ENCODE data around the gene ACVR2B. TPM values are rescaled to one million over a fixed set of nuclear protein-coding genes. Genes with fewer than 3 reads are reported as not detected.

ACVR2B gene
- total and polyA plus RNA-seq, 2 experiments from 2014 or later, result 27.9 to 98.7 TPM

DNA sequence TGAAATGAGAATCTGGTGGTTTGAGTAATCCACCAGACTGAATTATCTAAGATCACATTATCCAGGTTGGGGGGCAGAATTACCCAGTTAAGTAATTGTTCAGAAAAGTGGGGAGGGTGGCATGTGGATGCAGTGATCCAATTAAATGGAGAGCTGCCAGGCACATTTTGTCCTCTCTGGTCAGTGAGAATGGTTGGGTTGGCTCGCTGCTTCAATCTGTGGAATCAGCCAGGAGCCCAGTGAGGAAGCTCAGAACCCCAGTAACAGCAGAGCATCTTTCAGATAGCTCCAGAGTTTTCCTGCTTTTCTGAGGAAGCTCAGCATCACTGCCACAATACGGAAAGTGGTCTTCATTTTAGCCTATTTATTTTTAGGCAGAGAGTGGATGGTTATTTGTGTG lies 36.1 kb downstream of the ACVR2B start (continued):
- TF ChIP-seq, protein P1, sequence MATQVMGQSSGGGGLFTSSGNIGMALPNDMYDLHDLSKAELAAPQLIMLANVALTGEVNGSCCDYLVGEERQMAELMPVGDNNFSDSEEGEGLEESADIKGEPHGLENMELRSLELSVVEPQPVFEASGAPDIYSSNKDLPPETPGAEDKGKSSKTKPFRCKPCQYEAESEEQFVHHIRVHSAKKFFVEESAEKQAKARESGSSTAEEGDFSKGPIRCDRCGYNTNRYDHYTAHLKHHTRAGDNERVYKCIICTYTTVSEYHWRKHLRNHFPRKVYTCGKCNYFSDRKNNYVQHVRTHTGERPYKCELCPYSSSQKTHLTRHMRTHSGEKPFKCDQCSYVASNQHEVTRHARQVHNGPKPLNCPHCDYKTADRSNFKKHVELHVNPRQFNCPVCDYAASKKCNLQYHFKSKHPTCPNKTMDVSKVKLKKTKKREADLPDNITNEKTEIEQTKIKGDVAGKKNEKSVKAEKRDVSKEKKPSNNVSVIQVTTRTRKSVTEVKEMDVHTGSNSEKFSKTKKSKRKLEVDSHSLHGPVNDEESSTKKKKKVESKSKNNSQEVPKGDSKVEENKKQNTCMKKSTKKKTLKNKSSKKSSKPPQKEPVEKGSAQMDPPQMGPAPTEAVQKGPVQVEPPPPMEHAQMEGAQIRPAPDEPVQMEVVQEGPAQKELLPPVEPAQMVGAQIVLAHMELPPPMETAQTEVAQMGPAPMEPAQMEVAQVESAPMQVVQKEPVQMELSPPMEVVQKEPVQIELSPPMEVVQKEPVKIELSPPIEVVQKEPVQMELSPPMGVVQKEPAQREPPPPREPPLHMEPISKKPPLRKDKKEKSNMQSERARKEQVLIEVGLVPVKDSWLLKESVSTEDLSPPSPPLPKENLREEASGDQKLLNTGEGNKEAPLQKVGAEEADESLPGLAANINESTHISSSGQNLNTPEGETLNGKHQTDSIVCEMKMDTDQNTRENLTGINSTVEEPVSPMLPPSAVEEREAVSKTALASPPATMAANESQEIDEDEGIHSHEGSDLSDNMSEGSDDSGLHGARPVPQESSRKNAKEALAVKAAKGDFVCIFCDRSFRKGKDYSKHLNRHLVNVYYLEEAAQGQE (IDR thresholded peaks at IDR 0.05; ENCODE audit: unreplicated experiment), result no peak

DNA sequence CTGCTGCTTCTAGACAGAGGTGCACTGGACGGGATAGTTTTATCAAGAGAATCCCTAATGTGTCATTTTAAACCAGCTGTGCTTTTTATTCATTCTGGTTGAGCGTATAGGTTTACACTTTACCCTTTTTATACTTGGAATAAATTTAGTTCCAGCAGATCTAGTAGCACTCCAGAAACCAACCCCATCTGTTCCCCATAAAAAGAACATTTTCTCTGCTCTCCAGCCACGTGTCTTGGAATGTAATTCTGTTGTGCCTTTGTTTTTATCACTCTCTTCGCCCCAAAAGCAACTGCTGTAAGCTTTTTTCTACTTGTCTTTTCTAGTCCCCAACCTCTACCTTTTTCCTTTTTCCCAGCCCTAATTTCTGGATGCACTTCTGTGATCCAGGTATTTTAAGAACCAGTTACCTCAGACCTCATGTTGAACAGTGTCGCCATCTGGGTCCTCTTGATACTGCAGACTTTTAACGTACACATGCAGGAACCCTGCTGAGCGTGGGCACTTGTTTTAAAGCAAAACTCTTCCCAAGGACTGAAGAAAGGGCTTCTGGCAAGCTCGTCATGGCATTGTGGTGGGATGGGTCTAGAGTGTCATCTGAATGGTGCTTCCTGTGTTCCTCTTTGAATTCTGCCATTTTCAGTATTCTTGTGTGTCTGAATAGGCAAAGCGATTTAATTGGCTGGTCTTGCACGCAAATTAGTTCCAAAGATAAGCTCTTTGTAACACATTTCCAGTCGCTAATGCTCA lies 36.8 kb downstream of the ACVR2B start:
- DNase-seq (ENCODE audit: low spot score), result no peak
- TF ChIP-seq CREB1 (CRISPR knock-in tag; IDR thresholded peaks at IDR 0.05; ENCODE audit: low read depth), result no peak
- TF ChIP-seq, protein P1 (IDR thresholded peaks at IDR 0.05; ENCODE audit: unreplicated experiment), result no peak
- TF ChIP-seq ZNF114 (CRISPR knock-in tag; IDR thresholded peaks at IDR 0.05), result no peak
- TF ChIP-seq STAT1 (IDR thresholded peaks at IDR 0.05; ENCODE audit: unreplicated experiment), result no peak
- no peak for TF ChIP-seq JUNB (IDR thresholded peaks at IDR 0.05; ENCODE audit: unreplicated experiment)
- TF ChIP-seq ZNF331 (CRISPR knock-in tag; IDR thresholded peaks at IDR 0.05; ENCODE audit: low read depth), result no peak
- no peak for TF ChIP-seq EZH2phosphoT487 (IDR thresholded peaks at IDR 0.05; ENCODE audit: unreplicated experiment)
- TF ChIP-seq, protein P2, sequence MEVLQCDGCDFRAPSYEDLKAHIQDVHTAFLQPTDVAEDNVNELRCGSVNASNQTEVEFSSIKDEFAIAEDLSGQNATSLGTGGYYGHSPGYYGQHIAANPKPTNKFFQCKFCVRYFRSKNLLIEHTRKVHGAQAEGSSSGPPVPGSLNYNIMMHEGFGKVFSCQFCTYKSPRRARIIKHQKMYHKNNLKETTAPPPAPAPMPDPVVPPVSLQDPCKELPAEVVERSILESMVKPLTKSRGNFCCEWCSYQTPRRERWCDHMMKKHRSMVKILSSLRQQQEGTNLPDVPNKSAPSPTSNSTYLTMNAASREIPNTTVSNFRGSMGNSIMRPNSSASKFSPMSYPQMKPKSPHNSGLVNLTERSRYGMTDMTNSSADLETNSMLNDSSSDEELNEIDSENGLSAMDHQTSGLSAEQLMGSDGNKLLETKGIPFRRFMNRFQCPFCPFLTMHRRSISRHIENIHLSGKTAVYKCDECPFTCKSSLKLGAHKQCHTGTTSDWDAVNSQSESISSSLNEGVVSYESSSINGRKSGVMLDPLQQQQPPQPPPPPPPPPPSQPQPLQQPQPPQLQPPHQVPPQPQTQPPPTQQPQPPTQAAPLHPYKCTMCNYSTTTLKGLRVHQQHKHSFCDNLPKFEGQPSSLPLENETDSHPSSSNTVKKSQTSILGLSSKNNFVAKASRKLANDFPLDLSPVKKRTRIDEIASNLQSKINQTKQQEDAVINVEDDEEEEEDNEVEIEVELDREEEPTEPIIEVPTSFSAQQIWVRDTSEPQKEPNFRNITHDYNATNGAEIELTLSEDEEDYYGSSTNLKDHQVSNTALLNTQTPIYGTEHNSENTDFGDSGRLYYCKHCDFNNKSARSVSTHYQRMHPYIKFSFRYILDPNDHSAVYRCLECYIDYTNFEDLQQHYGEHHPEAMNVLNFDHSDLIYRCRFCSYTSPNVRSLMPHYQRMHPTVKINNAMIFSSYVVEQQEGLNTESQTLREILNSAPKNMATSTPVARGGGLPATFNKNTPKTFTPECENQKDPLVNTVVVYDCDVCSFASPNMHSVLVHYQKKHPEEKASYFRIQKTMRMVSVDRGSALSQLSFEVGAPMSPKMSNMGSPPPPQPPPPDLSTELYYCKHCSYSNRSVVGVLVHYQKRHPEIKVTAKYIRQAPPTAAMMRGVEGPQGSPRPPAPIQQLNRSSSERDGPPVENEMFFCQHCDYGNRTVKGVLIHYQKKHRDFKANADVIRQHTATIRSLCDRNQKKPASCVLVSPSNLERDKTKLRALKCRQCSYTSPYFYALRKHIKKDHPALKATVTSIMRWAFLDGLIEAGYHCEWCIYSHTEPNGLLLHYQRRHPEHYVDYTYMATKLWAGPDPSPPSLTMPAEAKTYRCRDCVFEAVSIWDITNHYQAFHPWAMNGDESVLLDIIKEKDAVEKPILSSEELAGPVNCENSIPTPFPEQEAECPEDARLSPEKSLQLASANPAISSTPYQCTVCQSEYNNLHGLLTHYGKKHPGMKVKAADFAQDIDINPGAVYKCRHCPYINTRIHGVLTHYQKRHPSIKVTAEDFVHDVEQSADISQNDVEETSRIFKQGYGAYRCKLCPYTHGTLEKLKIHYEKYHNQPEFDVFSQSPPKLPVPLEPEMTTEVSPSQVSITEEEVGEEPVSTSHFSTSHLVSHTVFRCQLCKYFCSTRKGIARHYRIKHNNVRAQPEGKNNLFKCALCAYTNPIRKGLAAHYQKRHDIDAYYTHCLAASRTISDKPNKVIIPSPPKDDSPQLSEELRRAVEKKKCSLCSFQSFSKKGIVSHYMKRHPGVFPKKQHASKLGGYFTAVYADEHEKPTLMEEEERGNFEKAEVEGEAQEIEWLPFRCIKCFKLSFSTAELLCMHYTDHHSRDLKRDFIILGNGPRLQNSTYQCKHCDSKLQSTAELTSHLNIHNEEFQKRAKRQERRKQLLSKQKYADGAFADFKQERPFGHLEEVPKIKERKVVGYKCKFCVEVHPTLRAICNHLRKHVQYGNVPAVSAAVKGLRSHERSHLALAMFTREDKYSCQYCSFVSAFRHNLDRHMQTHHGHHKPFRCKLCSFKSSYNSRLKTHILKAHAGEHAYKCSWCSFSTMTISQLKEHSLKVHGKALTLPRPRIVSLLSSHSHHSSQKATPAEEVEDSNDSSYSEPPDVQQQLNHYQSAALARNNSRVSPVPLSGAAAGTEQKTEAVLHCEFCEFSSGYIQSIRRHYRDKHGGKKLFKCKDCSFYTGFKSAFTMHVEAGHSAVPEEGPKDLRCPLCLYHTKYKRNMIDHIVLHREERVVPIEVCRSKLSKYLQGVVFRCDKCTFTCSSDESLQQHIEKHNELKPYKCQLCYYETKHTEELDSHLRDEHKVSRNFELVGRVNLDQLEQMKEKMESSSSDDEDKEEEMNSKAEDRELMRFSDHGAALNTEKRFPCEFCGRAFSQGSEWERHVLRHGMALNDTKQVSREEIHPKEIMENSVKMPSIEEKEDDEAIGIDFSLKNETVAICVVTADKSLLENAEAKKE (CRISPR knock-in tag; IDR thresholded peaks at IDR 0.05), result no peak
- TF ChIP-seq, protein P3, sequence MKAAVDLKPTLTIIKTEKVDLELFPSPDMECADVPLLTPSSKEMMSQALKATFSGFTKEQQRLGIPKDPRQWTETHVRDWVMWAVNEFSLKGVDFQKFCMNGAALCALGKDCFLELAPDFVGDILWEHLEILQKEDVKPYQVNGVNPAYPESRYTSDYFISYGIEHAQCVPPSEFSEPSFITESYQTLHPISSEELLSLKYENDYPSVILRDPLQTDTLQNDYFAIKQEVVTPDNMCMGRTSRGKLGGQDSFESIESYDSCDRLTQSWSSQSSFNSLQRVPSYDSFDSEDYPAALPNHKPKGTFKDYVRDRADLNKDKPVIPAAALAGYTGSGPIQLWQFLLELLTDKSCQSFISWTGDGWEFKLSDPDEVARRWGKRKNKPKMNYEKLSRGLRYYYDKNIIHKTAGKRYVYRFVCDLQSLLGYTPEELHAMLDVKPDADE (IDR thresholded peaks at IDR 0.05), result no peak

More for the DNA sequence above, 36.8 kb downstream of the ACVR2B start:
- Mint-ChIP-seq H3K4me1 (no peaks in the 10 kb centered on the region), H3K27ac (no peak overlapping the region), H3K4me3 (no peak overlapping the region), H3K36me3 (ENCODE audit: low read depth) (no peaks in the 10 kb centered on the region; the same call in 2 of the 3 replicates), H3K27me3 (ENCODE audit: insufficient read depth, low read depth, poor library complexity) (no peaks in the 10 kb centered on the region), H3K9me3 (no peaks in the 10 kb centered on the region)
- Histone ChIP-seq H3K4me1 (ENCODE audit: insufficient read depth) (no peaks in the 10 kb centered on the region), H3K27me3 (ENCODE audit: insufficient read depth) (no peaks in the 10 kb centered on the region), H2AFZ (no peak overlapping the region), H3K4me3 (no peak overlapping the region), H3K4me2 (no peak overlapping the region), H4K20me1 (replicated peaks; ENCODE audit: insufficient read depth) (no peaks in the 10 kb centered on the region; the same call in 1 of the 2 replicates), H3K79me2 (replicated peaks; ENCODE audit: insufficient read depth) (0 out of 2 replicates have a peak, but pooled peaks cover 3% of the 10 kb centered on the region), H3K9me2 (ENCODE audit: insufficient read depth) (no peaks in the 10 kb centered on the region), H3K36me3 (ENCODE audit: insufficient read depth) (no peaks in the 10 kb centered on the region), H3K27ac (ENCODE audit: low read depth) (no peak overlapping the region), H3F3A (replicated peaks; ENCODE audit: low read depth) (0 out of 2 replicates have a peak, but pooled peaks cover 7% of the 10 kb centered on the region)
- no peak for ATAC-seq
